ENCODE measurements around the gene SH2D6. TPM values are rescaled to one million over a fixed set of nuclear protein-coding genes. Genes with fewer than 3 reads are reported as not detected.
A peak's percentile ranks its signal among the peaks of the same experiment; 100 is the strongest.

Gene SH2D6
- total RNA-seq, 4 donors from 2014 or later, result not detected

DNA sequence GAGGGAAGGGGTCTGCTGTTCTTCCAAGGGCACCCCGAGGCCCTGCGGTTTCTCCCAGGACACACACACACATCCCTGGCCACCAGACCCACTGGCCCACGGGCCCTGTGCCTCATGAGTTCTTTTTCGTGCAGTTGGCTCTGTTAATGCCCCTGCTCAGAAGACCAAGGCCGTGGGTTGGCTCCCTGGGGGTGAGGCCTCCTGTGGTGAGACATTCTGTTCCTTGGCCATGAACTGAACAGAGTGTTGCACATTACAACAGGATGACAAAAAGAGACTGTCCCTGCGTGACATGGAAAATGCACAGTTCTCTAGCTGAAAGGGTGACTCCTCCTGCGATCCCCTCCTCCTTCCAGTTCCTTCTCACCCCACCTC is 30.7 kb downstream of the SH2D6 start:
- intact Hi-C loops (cut with DNase I; ENCODE audit: low total_unique reads), result no loop called here
- 89 to 90% methylated on average over 7 of the region's 7 CpGs for WGBS, 2 donors
- DNase-seq (ENCODE audit: low spot score in 2 of 2), result no peak
- H3K4me3 ChIP-seq (ENCODE audit: low read depth, poor library complexity, severe bottlenecking), result no peak overlapping the region
- TF ChIP-seq CTCF (IDR thresholded peaks at IDR 0.05) (no peak), POLR2A (IDR thresholded peaks at IDR 0.05) (no peak)

DNA sequence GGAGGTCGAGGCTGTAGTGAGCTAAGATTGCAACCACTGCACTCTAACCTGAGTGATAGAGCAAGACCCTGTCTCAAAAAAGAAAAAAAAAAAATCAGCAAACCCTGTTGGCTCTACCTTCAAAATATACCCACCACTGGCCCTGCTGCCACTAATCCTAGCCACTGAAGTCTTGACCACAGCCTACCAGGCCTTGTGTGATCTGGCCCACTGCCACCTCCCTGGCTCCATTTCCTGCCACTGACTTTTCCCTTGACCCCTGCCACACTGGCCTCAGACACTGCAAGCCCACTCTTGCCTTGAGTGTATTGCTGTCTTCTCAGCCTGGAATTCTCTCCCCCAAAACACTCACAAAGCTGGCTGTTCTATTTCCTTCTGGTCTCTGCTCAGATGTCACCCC is 33.7 kb downstream of the SH2D6 start:
- TF ChIP-seq POLR2A (IDR thresholded peaks at IDR 0.05) (no peak), CTCF (IDR thresholded peaks at IDR 0.05) (no peak)
- intact Hi-C loops (cut with DNase I; ENCODE audit: low total_unique reads), result no loop called here
- WGBS, 2 donors, result 80 to 94% methylated on average over 1 of the region's 1 CpG
- DNase-seq (ENCODE audit: low spot score in 2 of 2), result no peak
- H3K4me3 ChIP-seq (ENCODE audit: low read depth, poor library complexity, severe bottlenecking), result no peak overlapping the region

GRCh38 chr2:85453571-85453970 is 35.1 kb downstream of the SH2D6 start:
- DNase-seq (ENCODE audit: low spot score in 2 of 2), result no peak
- intact Hi-C loops (cut with DNase I; ENCODE audit: low total_unique reads), result no loop called here
- no peak overlapping the region for H3K4me3 ChIP-seq (ENCODE audit: low read depth, poor library complexity, severe bottlenecking)
- TF ChIP-seq CTCF (IDR thresholded peaks at IDR 0.05) (no peak), POLR2A (IDR thresholded peaks at IDR 0.05) (no peak)
- 88 to 89% methylated on average over 7 of the region's 7 CpGs for WGBS, 2 donors

DNA sequence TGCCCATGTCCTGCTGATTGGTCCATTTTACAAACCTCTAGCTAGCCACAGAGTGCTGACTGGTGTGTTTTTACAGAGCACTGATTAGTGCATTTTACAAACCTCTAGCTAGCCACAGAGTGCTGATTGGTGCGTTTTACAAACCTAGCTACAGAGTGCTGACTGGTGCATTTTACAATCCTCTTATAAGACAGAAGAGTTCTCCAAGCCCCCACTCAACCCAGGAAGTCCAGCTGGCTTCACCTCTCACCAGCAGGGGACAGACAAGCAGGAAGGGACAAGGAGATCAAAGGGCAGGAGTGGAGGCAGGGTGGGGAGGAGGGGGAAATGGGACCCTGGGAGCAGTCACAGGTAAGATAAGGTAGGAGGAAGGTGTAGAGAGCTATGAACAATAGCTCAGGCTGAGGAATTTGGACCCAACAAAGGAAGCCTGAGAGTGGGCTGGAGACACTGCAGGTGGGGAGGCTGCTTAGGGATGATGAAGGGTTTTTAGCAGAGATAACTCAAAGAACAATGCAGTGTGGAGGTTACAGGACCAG is 37.1 kb downstream of the SH2D6 start:
- no peak overlapping the region for H3K4me3 ChIP-seq (ENCODE audit: low read depth, poor library complexity, severe bottlenecking)
- intact Hi-C loops (cut with DNase I; ENCODE audit: low total_unique reads), result no loop called here
- WGBS, 2 donors, result 81 to 93% methylated on average over 1 of the region's 1 CpG
- no peak for DNase-seq (ENCODE audit: low spot score in 2 of 2)
- no peak for TF ChIP-seq POLR2A (IDR thresholded peaks at IDR 0.05)
- no peak for TF ChIP-seq CTCF (IDR thresholded peaks at IDR 0.05)

DNA sequence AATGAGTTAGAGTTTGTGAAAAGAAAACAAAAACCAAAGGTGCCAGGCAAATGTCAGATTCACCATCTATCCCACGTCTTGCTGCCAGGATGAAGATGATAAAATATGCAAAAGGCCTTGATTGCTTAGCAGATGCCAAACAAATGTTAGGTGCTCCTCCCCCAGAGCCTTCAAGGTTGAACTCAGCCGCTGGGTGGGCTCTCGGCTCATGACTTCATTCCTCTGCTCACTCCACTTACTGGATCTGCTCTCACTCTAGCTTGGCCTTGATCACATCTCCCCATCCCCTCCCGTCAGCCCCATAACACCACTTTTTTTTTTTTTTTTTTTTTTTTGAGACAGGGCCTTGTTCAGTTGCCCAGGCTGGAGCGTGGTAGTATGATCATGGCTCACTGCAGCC is 38.5 kb downstream of the SH2D6 start:
- no peak for TF ChIP-seq POLR2A (IDR thresholded peaks at IDR 0.05)
- no peak for TF ChIP-seq CTCF (IDR thresholded peaks at IDR 0.05)
- DNase-seq (ENCODE audit: low spot score in 2 of 2), result no peak
- H3K4me3 ChIP-seq (ENCODE audit: low read depth, poor library complexity, severe bottlenecking), result no peak overlapping the region
- intact Hi-C loops (cut with DNase I; ENCODE audit: low total_unique reads), result no loop called here
- 63 to 77% methylated on average over 5 of the region's 5 CpGs for WGBS, 2 donors

DNA sequence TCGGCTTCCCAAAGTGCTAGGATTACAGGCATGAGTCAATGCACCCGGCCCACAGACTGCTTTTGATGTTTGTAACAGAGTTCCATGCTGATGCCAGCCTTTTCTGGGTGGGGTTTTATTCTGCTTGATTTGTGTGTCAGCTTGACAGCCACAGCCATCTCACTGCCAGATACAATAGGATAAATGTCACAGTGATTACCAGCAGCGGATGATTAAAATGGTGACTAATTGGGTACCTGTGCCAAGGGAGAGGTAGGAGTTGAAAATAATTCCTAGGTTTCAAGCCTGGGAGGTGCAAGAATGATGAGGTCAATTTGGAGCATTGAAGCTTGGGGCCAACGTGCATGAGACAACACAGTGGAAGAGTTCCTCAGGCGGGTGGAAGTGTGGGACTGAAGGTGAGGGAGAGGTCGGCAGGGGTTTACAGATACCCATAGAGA is 39.4 kb downstream of the SH2D6 start:
- 38 to 43% methylated on average over 6 of the region's 6 CpGs for WGBS, 2 donors
- intact Hi-C loops (cut with DNase I; ENCODE audit: low total_unique reads), result no loop called here
- TF ChIP-seq CTCF (IDR thresholded peaks at IDR 0.05), result no peak
- no peak for TF ChIP-seq POLR2A (IDR thresholded peaks at IDR 0.05)
- DNase-seq (ENCODE audit: low spot score in 2 of 2), result peak in 1 of 2 donors; percentile 69
- H3K4me3 ChIP-seq (ENCODE audit: low read depth, poor library complexity, severe bottlenecking), result no peak overlapping the region

Measured in lower leg skin (tissue), 4 donors.